Stomach (tissue), 4 donors: ENCODE data around the gene FRY.

Experiments used
- EP300 ChIP-seq: sonication (generic); formaldehyde crosslinking; IDR thresholded peaks from one replicate; pipeline ENCODE4 v1.6.1; 2017; ENCODE audit warnings: antibody characterized with exemption
- POLR2A ChIP-seq, 4 donors: fragments of 450-650 bp; IDR thresholded peaks; one replicate each; pipeline ENCODE4 v1.6.1; 2016; ENCODE audit warnings: antibody characterized with exemption in 4 of 4, control low read depth in 2 of 4, mild to moderate bottlenecking in 1 of 4, moderate library complexity in 1 of 4
- POLR2AphosphoS5 ChIP-seq, 3 donors: sonication (generic); formaldehyde crosslinking; IDR thresholded peaks; one replicate each; pipeline ENCODE4 v1.6.1; 2016; ENCODE audit warnings: antibody characterized with exemption in 3 of 3
- TF ChIP-seq, protein P1 (sequence below), 7 experiments: fragments of 450-650 bp in 4 of 7; fragments of 200-600 bp in 3 of 7; sonication (generic) in 3 of 7; IDR thresholded peaks; one replicate each; pipeline ENCODE4 v1.5.1; 2016 to 2019; ENCODE audit warnings: antibody characterized with exemption in 7 of 7, control low read depth in 2 of 7, mild to moderate bottlenecking in 1 of 7

DNA sequence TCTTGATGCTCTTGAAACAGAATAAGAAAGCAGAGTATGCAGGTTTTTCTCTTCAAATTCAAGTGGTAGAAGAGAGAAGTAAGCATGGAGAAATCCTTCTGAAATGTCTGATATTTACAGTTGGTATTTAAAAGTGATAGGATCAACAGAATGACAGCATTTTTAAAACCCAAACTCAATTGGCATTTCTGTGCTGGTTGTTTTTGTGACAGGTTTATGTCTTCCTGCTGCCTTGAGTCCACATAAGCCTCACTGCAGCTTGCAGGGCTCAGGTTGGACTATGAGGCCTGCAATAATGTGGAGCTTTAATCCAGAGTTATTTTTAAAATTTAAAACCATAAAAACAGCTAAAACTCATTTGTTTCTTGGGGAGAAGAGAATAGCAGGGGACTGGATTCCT lies 178.5 kb downstream of the FRY start:
- TF ChIP-seq, protein P1, sequence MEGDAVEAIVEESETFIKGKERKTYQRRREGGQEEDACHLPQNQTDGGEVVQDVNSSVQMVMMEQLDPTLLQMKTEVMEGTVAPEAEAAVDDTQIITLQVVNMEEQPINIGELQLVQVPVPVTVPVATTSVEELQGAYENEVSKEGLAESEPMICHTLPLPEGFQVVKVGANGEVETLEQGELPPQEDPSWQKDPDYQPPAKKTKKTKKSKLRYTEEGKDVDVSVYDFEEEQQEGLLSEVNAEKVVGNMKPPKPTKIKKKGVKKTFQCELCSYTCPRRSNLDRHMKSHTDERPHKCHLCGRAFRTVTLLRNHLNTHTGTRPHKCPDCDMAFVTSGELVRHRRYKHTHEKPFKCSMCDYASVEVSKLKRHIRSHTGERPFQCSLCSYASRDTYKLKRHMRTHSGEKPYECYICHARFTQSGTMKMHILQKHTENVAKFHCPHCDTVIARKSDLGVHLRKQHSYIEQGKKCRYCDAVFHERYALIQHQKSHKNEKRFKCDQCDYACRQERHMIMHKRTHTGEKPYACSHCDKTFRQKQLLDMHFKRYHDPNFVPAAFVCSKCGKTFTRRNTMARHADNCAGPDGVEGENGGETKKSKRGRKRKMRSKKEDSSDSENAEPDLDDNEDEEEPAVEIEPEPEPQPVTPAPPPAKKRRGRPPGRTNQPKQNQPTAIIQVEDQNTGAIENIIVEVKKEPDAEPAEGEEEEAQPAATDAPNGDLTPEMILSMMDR (IDR thresholded peaks at IDR 0.05): no peak
- no peak for TF ChIP-seq POLR2A (IDR thresholded peaks at IDR 0.05)
- no peak for TF ChIP-seq EP300
- no peak for TF ChIP-seq POLR2AphosphoS5 (IDR thresholded peaks at IDR 0.05)
